ENCODE results near the gene BNIP5.
A peak's percentile ranks its signal among the peaks of the same experiment; 100 is the strongest.

The BNIP5 gene

DNA sequence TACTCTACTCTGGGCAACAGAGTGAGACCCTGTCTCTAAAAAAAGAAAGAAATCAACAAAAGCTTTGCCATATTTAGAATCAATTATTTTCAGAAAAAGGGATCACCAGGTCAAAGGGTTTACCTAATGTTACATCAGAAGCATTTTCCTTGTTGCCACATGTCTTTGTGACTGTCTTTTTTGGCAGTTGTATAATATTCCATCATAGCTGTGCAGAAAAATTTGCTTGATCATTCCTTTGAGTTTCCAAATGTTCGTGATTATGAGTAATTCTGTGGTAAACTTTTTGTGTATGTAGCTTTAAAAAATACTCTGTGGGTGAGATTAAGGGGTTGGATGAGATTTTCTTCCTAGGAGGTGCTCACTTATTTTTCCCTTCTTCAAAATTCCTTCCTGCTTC, 40.4 kb downstream of the BNIP5 start:
- DNase-seq (ENCODE audit: low read depth, low spot score), result no peak

DNA sequence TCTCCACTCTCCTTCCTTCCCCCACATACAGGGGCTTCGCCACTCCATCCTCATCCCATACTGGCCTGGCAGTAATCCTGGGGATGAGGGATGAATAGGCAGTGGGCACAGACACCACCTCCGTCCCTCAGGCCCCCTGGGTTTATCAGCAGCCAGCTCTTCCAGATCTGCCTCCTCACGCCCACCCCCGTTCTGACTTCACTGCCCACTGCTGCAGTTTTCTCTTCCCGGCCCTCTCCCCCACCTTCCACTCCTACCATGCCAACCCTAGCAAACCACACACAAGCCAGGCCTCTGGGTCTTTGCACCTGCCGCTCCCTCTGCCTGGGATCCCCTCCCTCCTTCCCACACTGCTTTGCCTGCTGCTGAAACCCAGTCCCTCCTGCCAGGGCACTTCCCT, 44.5 kb downstream of the BNIP5 start:
- no peak for DNase-seq (ENCODE audit: low read depth, low spot score)

DNA sequence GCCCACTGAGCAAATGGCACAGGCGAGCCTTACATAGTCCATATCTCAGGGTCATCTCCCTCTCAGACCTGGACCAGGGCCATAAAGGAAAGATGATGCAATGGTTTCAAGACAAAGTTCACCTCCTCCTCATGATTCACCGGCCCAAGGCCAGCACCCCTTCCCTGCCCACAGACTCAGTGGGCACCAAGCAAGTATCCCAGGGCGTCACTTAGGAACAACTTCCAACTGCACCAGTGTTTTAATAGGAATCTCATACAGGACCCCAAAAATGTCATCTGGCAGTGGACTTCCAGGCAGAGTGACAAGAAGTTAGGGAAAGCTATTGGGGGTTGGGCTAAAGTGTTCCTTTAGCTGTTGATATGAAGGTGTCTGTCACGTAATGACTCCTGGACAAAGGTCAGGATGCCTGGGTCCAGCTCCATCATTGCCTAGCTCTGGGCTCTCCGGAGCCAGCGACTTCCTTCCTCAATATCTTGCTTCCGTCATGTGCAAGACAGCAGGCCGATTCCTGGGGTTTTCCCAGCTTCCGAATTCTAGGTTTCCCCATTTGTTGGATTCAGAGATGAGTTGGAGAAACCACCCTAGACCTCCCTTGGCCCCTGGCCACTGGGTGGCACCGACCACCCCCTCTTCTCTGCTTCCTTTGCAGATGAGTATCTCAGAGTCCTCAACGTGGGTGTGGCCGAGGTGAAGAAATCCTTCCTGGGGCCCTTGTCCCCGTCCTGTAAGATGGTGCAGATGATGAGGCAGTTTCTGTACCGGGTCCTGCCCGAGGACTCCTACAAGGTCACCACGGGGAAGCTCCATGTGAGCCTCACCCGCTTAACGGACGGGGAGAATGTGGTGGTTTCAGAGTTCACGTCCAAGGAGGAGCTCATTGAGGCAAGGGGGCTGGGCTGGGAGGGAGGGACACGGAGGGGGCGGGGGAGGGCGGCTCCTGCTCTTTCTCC, 45.7 kb downstream of the BNIP5 start:
- no peak for DNase-seq (ENCODE audit: low read depth, low spot score)

DNA sequence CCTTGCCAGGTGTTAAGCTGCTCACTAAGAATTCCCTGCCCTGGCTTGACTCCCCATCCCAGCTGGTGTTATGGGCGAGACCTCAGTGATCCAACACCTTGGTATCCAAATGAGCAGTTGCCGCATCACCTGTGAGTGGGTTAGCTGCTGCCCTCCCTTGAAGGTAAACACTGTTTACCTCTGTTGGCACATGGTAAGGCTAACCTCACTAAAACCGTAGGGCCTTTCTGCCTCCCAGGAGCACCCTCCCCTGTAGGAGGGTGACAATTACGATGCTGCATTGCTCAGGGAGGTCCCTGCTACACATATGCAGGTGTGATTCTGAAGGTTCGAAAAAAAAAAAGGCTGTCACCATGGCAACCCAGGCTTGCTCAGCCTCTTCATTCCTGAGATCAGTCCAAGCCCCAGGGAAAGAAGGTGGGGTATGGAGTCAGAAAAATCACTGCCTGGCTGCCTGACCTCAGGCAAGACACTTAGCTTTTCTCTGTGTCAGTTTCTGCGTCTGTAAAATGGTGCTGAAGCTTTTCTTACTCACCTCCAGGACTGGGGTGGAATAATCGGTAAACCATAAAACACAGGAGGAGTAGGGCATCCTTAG, 47.3 kb downstream of the BNIP5 start:
- peak; percentile 74 for DNase-seq (ENCODE audit: low read depth, low spot score)

DNA sequence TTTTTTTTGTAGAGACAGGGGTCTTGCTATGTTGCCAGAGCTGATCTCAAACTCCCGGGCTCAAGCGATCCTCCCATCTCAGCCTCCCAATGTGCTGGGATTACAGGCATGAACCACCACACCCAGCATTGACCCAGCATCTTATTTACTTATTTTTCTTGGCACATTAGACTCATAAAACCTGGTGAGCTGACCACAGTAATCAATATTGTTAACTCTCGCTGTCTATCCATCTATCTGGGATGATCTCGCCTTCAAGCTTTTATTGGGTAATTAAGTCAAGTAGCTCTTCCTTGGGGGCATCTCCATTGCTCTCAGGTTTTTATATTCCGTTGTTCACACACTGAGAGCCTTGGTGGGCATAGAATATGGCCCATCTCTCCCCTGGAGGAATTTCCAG, 49.8 kb downstream of the BNIP5 start:
- no peak for DNase-seq (ENCODE audit: low read depth, low spot score)

DNA sequence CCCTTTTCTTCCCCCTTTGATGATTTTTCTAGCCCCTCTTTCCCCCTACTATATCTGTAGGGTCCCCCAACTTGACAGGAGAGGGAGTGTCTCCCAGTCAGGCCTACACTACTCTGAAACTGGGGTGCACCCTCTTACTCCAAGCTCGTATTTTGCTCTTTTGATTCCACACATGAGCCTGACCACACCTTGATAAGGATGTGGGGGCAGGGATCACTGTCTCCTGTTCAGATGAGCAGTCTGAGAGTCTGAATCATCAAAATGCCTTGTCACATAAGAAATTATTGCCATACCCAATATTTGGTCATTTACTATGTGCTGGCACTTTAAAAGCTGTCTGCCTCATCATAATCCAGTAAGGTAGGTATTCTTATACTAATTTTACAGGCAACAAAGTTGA, 50.9 kb downstream of the BNIP5 start:
- no peak for DNase-seq (ENCODE audit: low read depth, low spot score)

DNA sequence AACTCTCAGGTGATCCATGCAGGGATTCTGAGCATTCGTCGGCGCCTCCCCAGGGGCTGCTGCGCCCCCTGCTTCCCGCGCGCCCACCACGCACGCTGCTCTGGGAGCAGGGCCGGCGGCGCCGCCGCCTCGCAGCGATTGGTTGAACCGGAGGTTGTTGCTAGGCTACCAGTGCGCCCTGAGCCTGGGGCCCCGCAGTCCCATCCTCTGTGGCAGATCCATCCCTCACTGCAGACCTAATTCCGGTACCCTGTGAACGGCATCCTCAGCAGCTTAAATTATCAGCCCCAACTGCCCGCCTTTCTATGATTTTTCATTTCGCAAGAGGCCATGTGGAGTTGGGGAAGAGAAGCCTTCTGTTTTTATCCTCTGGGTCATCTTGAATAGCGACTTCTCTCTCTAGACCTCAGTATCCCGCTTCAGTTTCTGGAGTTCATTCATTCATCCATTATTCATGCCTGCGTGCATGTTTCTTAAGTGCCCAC, 51.5 kb downstream of the BNIP5 start:
- peak; percentile 68 for DNase-seq (ENCODE audit: low read depth, low spot score)

DNA sequence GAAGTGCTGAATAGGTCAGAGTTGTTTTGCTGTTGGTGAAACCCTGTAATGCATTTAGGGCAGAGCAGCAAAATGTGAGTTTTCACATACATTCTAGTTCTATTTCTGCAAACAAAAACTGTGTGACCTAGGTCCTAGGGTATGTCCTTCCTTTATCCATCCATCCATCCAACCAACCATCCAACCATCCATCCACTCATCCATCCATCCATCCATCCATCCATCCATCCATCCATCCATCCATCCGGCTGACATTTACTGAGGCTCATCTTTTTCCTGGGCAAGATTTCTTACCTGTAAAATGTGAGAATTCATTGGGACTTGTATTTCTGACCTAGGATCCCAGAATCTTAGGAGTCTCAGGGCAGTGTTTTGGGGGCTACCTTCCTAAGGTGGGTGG, 52.3 kb downstream of the BNIP5 start:
- DNase-seq (ENCODE audit: low read depth, low spot score), result no peak

DNA sequence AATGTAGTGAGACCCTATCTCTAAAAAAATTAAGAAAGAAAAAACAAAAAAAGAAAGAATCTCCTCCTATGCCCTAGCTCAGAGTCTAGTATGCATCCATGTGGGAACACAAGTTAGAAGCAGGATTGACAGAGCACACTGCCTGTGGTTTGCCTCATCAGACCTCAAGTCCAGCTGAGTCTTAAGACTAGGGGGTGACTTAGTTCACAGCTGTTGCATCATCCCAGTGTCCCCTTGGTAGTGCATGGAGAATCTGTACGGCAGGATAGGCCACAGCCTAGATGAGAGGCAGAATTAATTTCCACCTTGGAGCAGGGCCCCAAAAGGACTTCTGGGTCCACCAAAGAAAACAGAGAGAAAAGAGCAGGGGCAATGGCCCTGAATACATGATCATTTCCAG, 53.1 kb downstream of the BNIP5 start:
- DNase-seq (ENCODE audit: low read depth, low spot score), result no peak

DNA sequence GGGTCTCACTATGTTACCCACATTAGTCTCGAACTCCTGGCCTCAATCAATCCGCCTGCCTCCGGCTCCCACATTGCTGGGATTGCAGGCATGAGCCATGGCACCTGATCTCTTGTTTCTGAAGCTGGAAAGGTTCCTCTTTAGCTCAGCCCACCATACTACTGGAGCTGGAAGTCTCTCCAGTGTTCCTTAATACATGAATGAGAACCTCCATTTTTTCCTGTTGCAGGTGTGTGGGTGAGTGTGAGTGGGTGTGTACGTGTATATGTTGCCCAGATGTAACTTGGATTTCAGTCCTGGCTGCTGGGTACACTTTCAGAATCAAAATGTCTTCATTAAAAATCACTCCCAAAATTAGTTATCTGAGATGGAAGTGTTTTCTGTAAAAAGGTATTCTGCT, 55.7 kb downstream of the BNIP5 start:
- DNase-seq (ENCODE audit: low read depth, low spot score), result no peak

DNA sequence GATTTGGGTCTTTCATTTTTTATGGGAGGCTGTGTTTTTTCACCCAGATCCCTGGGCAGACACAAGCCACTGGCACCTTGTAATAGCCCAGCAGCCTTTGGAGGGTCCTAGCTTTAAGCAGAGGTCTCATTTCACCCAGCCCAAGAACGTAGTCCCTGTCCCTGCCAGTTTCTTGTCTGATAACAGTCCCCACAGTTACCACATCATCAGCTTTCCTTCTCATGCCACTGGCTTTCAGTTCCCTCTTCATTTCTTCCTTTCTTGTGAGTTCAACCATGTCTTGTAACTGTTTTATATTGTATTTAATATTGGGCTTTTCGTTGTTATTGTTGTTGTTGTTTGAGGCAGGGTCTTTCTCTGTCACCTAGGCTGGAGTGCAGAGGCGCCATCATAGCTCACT, 56.2 kb downstream of the BNIP5 start:
- DNase-seq (ENCODE audit: low read depth, low spot score), result no peak

DNA sequence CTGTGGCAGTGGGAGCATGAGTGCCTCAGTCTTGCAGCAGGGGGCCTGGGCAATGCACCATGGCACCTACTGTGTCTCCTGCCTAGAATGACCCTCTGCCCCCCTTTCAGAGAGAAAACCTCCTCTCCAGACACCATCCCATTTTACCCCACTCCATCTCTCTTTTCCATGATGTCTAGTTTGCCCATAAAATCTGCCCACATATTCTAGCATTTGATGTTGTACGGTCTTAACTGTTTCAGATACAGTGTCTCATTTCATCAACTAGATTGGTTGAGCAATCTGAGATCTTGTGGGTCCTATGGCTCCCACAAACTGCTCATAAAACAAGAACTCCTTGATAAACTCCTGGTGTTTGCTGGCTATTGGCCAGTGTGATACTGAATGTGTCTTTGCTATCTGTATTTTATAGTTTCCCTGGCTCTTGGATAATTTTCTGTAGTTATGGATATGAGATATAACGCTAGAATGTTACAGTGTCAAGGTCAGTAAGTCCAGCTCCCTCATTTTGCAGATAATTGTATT, 58.7 kb downstream of the BNIP5 start:
- no peak for DNase-seq (ENCODE audit: low read depth, low spot score)

DNA sequence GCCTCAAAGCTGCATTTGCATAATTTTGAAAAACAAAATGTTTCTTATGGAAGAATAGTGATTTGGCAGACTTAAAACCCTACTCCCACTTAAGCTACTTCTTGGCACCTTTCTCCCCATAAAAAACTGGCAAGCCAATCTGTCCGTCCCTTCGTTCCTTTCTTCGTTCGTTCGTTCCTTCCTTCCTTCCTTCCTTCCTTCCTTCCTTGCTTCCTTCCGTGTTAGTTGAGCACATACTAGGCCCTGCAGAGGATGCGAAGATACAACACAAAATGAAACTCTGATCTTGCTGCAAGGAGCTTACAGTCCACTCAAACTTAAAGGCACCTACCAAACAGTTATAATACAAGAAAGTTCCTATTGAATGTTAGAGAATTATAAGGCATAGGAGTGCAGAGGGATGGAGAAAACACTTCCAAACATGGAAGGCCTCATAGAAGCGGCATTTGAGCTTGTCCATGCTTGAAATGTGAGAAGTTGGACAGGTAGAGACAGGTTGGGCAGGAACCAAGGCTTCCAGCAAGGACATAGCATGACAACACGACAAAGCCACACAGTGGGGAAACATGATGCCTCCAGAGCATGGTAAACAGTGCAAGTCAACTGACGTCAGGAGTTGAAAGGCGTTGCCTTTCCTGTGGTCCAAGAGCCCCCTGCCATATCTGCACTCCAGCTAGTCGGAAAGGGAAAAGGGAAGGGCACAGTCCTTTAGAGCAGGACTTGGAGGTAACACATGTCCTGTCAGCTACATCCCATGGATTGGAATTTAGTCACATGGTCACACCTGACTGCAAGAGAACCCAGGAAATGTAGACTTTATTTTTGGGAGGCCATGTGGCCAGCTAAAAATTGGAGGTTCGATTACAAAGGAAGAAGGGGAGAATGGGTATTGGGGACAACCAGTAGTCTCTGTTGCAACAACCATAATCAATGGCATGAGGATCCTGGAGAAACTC, 59.8 kb downstream of the BNIP5 start:
- no peak for DNase-seq (ENCODE audit: low read depth, low spot score)

DNA sequence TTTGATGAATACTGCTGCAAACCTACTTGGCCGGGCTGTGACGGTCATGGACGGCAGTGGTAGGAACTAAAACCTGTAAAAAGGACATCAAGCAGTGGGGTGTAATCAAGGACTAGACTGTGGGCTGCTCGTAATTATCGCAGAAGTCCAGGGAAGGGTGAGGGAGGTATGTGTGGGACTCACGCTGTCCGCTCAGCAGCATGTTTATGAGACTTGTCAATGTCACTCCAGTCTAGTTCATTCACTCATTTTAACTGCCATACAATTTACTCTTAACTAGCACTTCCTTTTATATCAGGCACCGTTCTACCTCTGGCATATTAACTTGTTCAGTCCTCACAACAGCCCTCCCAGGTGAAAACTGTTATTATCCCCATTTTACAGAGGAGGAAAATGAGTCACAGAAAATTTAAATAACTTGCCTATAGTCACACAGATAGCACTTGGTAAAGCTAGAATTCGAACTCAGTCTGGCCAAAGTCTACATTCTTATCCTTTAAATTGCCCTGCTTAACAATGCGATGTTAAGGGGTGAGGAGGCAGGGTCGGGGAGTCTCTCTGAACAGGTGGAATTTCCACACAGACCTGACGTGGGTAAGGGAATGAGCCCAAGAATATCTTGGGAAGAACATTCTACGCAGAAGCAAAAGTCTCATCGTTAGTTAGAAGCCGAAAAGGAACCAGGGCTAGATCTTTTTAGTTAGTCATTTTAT, 62.7 kb downstream of the BNIP5 start:
- no peak for DNase-seq (ENCODE audit: low read depth, low spot score)

DNA sequence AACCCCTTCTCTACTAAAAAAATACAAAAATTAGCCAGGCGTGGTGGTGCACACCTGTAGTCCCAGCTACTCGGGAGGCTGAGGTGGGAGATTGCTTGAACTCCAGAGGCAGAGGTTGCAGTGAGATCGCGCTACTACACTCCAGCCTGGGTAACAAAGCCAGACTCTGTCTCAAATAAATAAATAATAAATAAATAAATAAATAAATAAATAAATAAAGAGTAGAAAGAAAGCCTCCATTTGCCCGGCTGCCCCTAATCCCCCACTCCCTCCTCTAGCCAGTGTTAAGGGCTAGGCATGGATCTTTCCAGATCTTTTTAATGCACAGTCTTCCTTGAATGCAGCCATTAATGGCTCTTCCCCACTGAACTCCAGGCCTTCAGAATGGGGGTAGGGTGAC, 63.6 kb downstream of the BNIP5 start:
- no peak for DNase-seq (ENCODE audit: low read depth, low spot score)

DNA sequence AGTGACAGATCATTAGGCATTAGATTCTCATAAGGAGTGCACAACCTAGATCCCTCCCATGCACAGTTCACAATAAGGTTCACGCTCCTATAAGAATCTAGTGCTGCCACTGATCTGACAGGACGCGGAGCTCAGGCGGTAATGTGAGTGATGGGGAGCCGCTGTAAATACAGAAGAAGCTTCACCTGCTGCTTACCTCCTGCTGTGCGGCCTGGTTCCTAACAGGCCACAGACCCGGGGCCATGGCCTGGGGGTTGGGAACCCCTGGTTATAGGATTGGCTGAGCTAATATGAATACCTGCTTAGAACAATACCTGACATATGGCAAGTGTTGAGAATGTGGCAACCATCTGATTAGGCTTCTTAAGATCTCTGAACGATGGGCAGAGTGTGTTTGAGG, 64.5 kb downstream of the BNIP5 start:
- peak; percentile 53 for DNase-seq (ENCODE audit: low read depth, low spot score)

DNA sequence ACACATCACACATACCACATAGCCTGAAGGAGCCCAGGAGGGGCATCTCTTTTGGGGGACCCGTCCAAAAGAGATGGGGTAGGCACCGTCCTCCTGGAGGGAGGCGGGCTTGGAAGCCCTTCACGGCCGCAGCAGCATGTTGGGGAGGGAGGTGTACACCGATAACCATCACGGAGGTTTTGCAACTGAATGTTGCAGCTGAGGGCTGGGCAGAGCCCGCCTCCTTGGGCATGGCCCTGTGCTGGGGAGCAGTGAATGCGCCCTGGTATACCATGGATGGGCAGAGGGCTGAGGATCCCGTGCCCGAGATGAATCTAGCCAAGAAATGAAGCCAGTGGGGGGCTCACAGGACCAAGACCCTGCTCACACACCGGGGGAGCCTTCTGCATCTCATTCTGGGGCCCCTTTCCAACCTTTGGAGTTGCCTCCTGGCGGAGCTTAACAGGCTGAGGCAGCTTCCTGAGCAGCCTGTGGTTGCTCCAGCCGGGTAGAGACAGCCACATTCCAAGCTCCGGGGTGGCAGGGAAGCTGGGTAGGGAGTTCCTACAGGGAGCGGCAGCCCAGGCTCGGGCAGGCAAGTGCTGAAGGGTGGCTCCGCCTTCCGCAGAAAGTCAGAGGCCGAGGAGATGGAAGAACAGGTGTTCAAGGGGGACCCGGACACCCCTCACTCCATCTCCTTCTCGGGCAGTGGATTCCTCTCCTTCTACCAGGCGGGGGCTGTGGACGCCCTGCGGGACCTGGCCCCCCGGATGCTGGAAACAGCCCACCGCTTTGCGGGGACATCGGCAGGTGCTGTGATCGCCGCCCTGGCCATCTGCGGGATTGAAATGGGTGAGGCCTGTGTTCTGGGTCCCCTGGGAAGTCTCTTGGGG, 66.6 kb downstream of the BNIP5 start, which contains the start of gene PNPLA1:
TSS of gene PNPLA1 (plus strand) at position 227 of the 872 bp plus-strand sequence. CDS start at position 627, 400 bp downstream.
- peak; percentile 37 for DNase-seq (ENCODE audit: low read depth, low spot score)

DNA sequence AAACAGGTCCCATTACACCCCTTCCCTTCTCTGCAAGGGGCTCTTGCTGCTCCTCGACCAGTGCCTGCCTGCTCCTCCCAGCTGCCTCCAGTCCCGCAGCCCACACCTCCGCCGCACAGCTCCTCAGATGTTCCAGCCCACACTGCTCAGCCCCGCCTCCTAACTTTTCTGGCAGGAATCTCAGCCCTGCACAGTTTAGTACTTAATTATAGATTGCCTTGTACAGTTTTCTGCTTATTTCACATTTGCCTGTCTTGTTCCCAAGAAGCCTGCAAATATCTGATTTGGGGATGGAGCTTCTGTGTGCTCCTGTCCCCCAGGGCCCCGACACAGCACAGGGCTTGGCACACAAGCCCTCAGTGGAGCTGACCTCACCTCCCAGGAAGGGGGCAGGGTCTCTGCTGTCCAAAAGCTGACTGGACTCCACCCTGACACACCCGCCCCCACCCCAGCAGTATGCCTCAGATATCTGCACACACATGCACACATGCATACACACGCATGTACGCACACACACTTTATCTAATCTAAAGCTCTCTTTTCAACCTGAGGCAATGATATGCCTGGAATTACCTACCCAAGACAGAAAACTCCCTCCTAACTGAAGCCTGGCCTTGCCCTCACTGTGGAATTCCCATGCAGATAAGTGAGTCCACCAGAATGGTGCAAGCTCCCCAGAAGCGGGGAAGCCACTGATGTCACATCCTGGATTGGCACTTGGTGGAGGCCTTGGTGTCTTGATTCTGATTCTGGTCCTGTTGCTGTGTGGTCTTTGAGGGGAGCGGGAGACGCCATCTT, 68.0 kb downstream of the BNIP5 start:
- peak; percentile 34 for DNase-seq (ENCODE audit: low read depth, low spot score)
